ENCODE measurements around the gene TPK1.

Gene TPK1

GRCh38 chr7:144484445-144484844 is 351.4 kb downstream of the TPK1 start:
- CTCF ChIA-PET = no interaction called here
- Histone ChIP-seq H3K9me3 (ENCODE audit: control insufficient read depth, insufficient read depth, low read depth, low read length) (no peaks in the 10 kb centered on the region), H3K4me1 (ENCODE audit: control insufficient read depth, insufficient read depth, low read length) (no peaks in the 10 kb centered on the region), H3K4me3 (ENCODE audit: low read depth, low read length) (no peak overlapping the region), H3K27ac (ENCODE audit: extremely low read depth, low read depth, low read length) (no peak overlapping the region), H3K36me3 (ENCODE audit: control insufficient read depth in 2 of 2, insufficient read depth in 1 of 2, low read length in 2 of 2) (no peaks in the 10 kb centered on the region)
- POLR2A ChIA-PET = no interaction called here
- no peak for TF ChIP-seq BCL6B (tag by site-specific recombination; IDR thresholded peaks at IDR 0.05)
- TF ChIP-seq ZNF785 (tag by site-specific recombination; IDR thresholded peaks at IDR 0.05) = no peak
- peak; percentile 36; the same call in 1 of the 2 replicates for TF ChIP-seq ZNF146 (tag by site-specific recombination; IDR thresholded peaks at IDR 0.05)

GRCh38 chr7:144483189-144483588 is 352.7 kb downstream of the TPK1 start:
- H3K4me1 ChIP-seq (ENCODE audit: control insufficient read depth, insufficient read depth, low read length) = no peaks in the 10 kb centered on the region
- ChIA-PET CTCF (no interaction called here), POLR2A (no interaction called here)
- H3K36me3 ChIP-seq (ENCODE audit: control insufficient read depth in 2 of 2, insufficient read depth in 1 of 2, low read length in 2 of 2) = no peaks in the 10 kb centered on the region
- no peak overlapping the region for H3K4me3 ChIP-seq (ENCODE audit: low read depth, low read length)
- H3K27ac ChIP-seq (ENCODE audit: extremely low read depth, low read depth, low read length) = no peak overlapping the region
- H3K9me3 ChIP-seq (ENCODE audit: control insufficient read depth, insufficient read depth, low read depth, low read length) = no peaks in the 10 kb centered on the region
- TF ChIP-seq ZNF202 (tag by site-specific recombination; IDR thresholded peaks at IDR 0.05; ENCODE audit: borderline replicate concordance) (no peak), TRIM28 (IDR thresholded peaks at IDR 0.05; ENCODE audit: borderline replicate concordance, low read length) (no peak), RBAK (tag by site-specific recombination; IDR thresholded peaks at IDR 0.05) (no peak), ZSCAN4 (tag by site-specific recombination; IDR thresholded peaks at IDR 0.05) (no peak), ZNF610 (tag by site-specific recombination; IDR thresholded peaks at IDR 0.05; ENCODE audit: borderline replicate concordance) (no peak), SP2 (tag by site-specific recombination; IDR thresholded peaks at IDR 0.05) (no peak), ZBTB48 (tag by site-specific recombination; IDR thresholded peaks at IDR 0.05) (no peak), ZNF211 (tag by site-specific recombination; IDR thresholded peaks at IDR 0.05; ENCODE audit: low read depth) (no peak), ZNF549 (tag by site-specific recombination; IDR thresholded peaks at IDR 0.05) (no peak), ZNF366 (tag by site-specific recombination; conservative IDR thresholded peaks at IDR 0.05) (no peak), ZNF19 (tag by site-specific recombination; IDR thresholded peaks at IDR 0.05; ENCODE audit: low read depth) (no peak), GFI1B (tag by site-specific recombination; IDR thresholded peaks at IDR 0.05) (no peak), ZNF274 (IDR thresholded peaks at IDR 0.05; ENCODE audit: low read length) (no peak), ZNF274 (tag by site-specific recombination; IDR thresholded peaks at IDR 0.05; ENCODE audit: borderline replicate concordance) (no peak), ZNF596 (tag by site-specific recombination; IDR thresholded peaks at IDR 0.05) (no peak), ZNF391 (tag by site-specific recombination; IDR thresholded peaks at IDR 0.05; ENCODE audit: borderline replicate concordance, low read depth) (no peak), ZNF585B (tag by site-specific recombination; IDR thresholded peaks at IDR 0.05) (no peak)
- TF ChIP-seq, protein P1, sequence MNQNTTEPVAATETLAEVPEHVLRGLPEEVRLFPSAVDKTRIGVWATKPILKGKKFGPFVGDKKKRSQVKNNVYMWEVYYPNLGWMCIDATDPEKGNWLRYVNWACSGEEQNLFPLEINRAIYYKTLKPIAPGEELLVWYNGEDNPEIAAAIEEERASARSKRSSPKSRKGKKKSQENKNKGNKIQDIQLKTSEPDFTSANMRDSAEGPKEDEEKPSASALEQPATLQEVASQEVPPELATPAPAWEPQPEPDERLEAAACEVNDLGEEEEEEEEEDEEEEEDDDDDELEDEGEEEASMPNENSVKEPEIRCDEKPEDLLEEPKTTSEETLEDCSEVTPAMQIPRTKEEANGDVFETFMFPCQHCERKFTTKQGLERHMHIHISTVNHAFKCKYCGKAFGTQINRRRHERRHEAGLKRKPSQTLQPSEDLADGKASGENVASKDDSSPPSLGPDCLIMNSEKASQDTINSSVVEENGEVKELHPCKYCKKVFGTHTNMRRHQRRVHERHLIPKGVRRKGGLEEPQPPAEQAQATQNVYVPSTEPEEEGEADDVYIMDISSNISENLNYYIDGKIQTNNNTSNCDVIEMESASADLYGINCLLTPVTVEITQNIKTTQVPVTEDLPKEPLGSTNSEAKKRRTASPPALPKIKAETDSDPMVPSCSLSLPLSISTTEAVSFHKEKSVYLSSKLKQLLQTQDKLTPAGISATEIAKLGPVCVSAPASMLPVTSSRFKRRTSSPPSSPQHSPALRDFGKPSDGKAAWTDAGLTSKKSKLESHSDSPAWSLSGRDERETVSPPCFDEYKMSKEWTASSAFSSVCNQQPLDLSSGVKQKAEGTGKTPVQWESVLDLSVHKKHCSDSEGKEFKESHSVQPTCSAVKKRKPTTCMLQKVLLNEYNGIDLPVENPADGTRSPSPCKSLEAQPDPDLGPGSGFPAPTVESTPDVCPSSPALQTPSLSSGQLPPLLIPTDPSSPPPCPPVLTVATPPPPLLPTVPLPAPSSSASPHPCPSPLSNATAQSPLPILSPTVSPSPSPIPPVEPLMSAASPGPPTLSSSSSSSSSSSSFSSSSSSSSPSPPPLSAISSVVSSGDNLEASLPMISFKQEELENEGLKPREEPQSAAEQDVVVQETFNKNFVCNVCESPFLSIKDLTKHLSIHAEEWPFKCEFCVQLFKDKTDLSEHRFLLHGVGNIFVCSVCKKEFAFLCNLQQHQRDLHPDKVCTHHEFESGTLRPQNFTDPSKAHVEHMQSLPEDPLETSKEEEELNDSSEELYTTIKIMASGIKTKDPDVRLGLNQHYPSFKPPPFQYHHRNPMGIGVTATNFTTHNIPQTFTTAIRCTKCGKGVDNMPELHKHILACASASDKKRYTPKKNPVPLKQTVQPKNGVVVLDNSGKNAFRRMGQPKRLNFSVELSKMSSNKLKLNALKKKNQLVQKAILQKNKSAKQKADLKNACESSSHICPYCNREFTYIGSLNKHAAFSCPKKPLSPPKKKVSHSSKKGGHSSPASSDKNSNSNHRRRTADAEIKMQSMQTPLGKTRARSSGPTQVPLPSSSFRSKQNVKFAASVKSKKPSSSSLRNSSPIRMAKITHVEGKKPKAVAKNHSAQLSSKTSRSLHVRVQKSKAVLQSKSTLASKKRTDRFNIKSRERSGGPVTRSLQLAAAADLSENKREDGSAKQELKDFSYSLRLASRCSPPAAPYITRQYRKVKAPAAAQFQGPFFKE (tag by site-specific recombination; IDR thresholded peaks at IDR 0.05; ENCODE audit: borderline replicate concordance) = no peak
- TF ChIP-seq, protein P2, sequence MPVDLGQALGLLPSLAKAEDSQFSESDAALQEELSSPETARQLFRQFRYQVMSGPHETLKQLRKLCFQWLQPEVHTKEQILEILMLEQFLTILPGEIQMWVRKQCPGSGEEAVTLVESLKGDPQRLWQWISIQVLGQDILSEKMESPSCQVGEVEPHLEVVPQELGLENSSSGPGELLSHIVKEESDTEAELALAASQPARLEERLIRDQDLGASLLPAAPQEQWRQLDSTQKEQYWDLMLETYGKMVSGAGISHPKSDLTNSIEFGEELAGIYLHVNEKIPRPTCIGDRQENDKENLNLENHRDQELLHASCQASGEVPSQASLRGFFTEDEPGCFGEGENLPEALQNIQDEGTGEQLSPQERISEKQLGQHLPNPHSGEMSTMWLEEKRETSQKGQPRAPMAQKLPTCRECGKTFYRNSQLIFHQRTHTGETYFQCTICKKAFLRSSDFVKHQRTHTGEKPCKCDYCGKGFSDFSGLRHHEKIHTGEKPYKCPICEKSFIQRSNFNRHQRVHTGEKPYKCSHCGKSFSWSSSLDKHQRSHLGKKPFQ (tag by site-specific recombination; IDR thresholded peaks at IDR 0.05) = no peak
- TF ChIP-seq, protein P3, sequence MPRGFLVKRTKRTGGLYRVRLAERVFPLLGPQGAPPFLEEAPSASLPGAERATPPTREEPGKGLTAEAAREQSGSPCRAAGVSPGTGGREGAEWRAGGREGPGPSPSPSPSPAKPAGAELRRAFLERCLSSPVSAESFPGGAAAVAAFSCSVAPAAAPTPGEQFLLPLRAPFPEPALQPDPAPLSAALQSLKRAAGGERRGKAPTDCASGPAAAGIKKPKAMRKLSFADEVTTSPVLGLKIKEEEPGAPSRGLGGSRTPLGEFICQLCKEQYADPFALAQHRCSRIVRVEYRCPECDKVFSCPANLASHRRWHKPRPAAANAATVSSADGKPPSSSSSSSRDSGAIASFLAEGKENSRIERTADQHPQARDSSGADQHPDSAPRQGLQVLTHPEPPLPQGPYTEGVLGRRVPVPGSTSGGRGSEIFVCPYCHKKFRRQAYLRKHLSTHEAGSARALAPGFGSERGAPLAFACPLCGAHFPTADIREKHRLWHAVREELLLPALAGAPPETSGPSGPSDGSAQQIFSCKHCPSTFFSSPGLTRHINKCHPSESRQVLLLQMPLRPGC (tag by site-specific recombination; IDR thresholded peaks at IDR 0.05) = no peak

Measured in HEK293 (cell line).